ENCODE results near the gene AACS.

The AACS gene

GRCh38 chr12:125187148-125187745 lies 122.0 kb downstream of the AACS start:
- no peak for DNase-seq

DNA sequence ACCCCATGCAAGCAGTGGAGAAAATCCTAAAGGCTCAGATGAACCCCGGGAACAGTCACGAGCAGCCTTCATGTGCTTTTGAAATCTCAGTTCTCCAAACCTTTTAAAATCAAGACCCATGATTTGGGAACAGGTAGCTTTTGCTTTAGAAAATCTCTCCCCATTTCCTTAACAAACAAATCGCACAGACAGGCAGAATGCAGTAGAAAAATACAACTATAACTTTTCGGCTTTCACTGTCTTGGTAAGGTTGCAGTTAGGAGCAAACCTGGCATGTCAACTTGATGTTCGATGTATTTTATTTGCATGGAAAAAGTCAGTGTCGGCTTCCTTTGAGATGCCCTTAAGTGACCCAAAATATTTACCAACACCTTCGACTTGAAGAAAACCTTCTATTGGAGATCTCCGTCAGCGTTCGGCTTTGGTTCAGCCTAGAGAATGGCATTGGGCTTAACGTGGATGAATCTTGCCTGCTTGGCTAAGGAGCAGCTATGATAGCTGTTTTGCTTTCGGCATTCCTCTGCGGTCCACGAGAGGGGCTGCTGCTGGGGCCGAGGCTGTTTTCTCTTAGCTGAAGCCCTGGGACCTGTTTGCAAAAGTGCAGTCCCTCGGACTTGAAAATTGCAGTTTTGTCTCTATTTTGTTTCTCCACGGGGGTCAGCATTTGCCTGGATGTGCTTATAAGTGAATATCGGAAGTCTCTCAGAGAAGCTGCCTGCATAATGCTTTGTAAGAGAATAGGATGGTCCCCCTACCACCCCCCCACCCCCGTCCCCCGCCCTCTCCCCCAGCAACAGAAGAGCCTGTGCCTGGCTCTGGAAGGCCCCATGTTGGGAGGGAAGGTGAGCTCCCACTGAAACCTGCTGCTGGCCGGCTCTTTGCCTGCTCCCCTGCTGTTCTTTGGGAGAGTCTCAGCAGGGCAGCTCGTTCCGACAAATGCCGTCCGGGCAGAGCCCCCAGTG lies 122.8 kb downstream of the AACS start:
- no peak for DNase-seq

DNA sequence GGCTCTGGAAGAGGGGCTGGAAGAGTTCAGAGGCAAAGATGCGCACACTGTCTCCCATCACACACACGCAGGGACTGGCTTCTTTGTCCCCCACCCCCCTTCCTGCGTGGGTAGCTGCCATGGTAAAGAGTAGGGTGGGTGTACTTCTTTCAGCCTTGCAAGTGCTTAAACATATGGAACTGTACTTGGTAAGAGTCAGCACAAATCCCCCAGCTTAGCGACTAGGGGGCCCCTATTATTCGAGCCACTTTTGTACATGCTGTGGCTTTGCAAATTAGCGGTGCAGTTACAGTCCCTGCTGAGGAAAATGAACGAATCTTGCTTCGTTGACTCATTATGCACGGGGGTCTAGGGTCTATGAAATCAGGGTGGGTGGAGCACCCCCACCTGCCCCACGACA lies 123.8 kb downstream of the AACS start:
- no peak for DNase-seq

DNA sequence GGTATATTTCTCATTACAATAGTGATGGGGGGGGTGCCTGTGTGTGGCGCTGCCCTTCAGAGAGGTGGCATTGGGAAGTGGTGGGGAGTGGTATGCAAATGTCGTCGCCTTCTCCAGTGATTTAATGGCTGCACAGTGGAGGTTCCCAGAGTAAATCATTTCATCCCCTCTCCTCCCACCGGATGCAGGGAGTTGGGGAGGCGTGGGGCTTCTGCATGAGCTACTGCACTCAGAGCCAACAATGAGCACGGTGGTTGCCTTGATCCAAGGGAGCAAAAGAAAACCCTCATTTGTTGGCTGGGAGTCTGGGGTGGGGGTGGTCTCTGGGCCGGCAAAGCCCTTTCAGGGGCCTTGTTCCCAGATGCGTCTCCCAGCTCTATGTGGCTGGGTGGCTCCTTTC lies 124.3 kb downstream of the AACS start:
- DNase-seq: no peak

- DNase-seq: no peak
Measured at GRCh38 chr12:125191361-125192087, 126.3 kb downstream of the AACS start.

DNA sequence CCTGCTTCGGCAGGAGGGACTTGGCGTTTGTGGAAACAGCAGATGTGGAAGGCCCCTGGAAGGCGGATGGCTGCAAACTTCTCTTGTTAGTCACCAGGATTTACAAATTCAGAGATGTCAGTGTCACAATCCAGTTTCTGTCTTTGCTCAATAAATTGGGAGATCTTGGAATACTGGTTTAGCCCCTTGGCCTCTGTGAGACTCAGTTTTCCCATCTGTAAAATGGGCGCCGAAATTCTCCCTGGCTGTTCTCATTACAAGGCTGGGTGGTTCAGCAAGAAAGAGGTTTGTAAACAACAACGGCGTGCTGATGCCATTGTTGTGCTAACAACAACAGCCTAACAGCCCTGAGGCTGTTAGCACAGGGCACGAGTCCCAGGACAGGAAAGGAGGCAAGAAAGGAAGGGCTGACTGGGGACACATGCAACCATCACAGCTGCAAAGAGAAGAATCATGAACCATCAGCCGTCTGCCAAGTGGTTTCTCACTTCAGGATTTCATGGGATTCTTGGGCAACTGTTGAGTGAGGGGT lies 127.5 kb downstream of the AACS start:
- no peak for DNase-seq
